IPS-15b (cell line): ENCODE measurements around the gene CD151.
A peak's percentile ranks its signal among the peaks of the same experiment; 100 is the strongest.

Experiments
- H3K27me3 ChIP-seq: one replicate; pipeline ENCODE4 v1.6.1; 2013; ENCODE audit warnings: low read length; ENCODE audit not compliant: control insufficient read depth, insufficient read depth
- H3K36me3 ChIP-seq: one replicate; pipeline ENCODE4 v1.6.1; 2013; ENCODE audit warnings: low read length; ENCODE audit not compliant: control insufficient read depth, insufficient read depth
- H3K4me1 ChIP-seq: one replicate; pipeline ENCODE4 v1.6.1; 2013; ENCODE audit warnings: mild to moderate bottlenecking, low read length; ENCODE audit not compliant: control insufficient read depth, insufficient read depth
- H3K4me3 ChIP-seq: one replicate; pipeline ENCODE4 v1.5.1; 2013; ENCODE audit warnings: low read depth, low read length
- H3K9ac ChIP-seq: one replicate; pipeline ENCODE4 v1.6.1; 2013; ENCODE audit warnings: low read depth, mild to moderate bottlenecking, low read length
- H3K9me3 ChIP-seq: one replicate; pipeline ENCODE4 v1.6.1; 2013; ENCODE audit warnings: mild to moderate bottlenecking, low read length; ENCODE audit not compliant: control insufficient read depth, insufficient read depth

Gene CD151

DNA sequence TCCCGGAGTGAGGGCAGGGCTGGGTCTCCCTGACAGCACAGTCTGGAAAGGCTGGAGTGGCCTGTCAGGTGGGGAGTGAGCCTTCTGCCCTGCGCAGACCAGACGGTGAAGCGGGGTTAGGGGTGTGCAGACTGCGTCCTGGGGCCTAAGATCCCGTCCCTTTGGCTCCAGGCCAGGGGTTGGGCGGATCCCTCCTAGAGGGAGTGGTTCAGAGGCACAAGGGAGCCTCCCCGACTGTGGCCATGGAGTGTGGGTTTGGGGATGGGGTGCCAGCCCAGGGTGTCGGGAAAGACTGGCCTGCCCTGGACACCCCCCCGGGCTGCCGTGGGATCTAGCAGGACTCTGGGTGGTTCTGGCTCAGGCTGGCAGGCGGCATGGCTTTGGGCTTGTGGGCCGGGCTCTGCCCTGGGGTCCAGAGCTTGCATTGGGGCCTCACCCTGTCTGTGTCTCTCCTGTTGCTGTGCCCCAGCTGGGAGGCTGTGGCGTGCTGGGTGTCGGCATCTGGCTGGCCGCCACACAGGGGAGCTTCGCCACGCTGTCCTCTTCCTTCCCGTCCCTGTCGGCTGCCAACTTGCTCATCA, 29.4 kb downstream of the CD151 start:
- Histone ChIP-seq H3K27me3 (no peaks in the 10 kb centered on the region), H3K4me3 (peak overlapping the region; percentile 32), H3K36me3 (peaks cover 28% of the 10 kb centered on the region), H3K9me3 (no peaks in the 10 kb centered on the region), H3K9ac (no peak overlapping the region), H3K4me1 (no peaks in the 10 kb centered on the region)

DNA sequence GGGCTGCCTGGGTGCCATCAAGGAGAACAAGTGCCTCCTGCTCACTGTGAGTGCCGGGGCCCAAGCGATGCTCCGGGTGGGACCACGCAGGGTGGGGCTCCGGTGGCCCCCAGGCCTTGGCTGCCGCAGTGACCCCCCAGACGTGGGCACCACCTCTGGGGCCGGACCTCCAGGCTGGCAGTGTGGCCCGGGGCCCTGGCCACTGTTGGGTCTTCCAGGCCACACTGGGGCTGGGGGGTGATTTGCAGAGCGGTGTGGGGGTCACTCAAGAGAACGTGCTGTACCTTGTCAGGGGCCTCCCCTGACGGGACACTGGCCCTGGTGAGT, 29.9 kb downstream of the CD151 start:
- Histone ChIP-seq H3K36me3 (peaks cover 29% of the 10 kb centered on the region), H3K9me3 (no peaks in the 10 kb centered on the region), H3K4me3 (peak overlapping the region; percentile 32), H3K27me3 (no peaks in the 10 kb centered on the region), H3K9ac (peak overlapping the region; percentile 5), H3K4me1 (no peaks in the 10 kb centered on the region)

DNA sequence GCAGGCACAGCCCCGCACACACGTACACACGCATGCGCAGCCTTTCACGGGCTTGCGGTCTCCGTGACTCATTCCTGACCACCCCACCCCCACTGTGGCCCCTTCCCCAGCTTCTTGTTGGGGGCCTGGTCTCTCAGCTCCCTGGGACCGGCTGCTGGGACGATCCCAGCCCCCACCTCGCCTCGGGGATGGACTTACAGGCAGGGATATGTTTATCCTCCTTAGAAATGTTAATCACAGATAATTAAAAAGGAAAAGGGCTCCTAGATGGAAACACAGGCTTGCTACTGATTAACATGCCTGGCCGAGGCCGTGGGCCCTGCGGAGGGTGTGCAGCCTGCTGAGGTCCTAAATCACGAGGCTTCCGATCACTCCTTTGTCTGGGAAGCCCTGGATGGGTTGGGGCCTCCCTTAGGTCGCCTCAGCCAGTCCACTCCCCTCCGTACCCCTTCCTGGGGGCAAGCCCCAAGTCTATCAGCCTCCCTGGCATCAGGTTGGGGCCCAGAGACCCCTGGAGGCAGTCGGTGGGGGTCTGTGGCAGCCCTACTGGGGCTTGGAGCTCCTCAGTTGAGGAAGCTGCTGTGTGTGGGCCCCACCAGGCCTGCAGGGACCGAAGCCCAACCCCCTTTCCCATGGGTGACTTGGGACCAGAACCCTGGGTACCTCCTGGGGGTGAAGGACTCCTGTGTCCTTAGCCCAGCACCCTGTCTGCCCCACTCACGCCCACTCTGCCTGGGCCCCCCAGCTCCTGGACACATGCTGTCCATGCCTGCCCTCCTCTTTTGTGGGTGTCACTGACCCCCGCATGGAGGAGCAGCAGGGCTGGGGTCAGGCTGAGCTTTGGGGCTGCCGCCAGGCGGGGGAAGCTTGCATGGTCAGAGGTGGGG, 30.5 kb downstream of the CD151 start:
- Histone ChIP-seq H3K9me3 (no peaks in the 10 kb centered on the region), H3K4me1 (no peaks in the 10 kb centered on the region), H3K36me3 (peaks cover 29% of the 10 kb centered on the region), H3K27me3 (no peaks in the 10 kb centered on the region), H3K4me3 (peak overlapping the region; percentile 8), H3K9ac (peak overlapping the region; percentile 5)

- H3K4me1 ChIP-seq, result no peaks in the 10 kb centered on the region
These were observed 31.4 kb downstream of the CD151 start for GRCh38 chr11:863910-864827.

GRCh38 chr11:864898-865297, 32.1 kb downstream of the CD151 start:
- Histone ChIP-seq H3K4me3 (no peak overlapping the region), H3K27me3 (no peaks in the 10 kb centered on the region), H3K4me1 (no peaks in the 10 kb centered on the region), H3K9me3 (no peaks in the 10 kb centered on the region), H3K36me3 (peaks cover 34% of the 10 kb centered on the region), H3K9ac (no peak overlapping the region)

More at GRCh38 chr11:863910-864827, 31.4 kb downstream of the CD151 start:
- Histone ChIP-seq H3K9ac (no peak overlapping the region), H3K9me3 (no peaks in the 10 kb centered on the region), H3K27me3 (no peaks in the 10 kb centered on the region), H3K4me3 (no peak overlapping the region), H3K36me3 (peaks cover 32% of the 10 kb centered on the region)

DNA sequence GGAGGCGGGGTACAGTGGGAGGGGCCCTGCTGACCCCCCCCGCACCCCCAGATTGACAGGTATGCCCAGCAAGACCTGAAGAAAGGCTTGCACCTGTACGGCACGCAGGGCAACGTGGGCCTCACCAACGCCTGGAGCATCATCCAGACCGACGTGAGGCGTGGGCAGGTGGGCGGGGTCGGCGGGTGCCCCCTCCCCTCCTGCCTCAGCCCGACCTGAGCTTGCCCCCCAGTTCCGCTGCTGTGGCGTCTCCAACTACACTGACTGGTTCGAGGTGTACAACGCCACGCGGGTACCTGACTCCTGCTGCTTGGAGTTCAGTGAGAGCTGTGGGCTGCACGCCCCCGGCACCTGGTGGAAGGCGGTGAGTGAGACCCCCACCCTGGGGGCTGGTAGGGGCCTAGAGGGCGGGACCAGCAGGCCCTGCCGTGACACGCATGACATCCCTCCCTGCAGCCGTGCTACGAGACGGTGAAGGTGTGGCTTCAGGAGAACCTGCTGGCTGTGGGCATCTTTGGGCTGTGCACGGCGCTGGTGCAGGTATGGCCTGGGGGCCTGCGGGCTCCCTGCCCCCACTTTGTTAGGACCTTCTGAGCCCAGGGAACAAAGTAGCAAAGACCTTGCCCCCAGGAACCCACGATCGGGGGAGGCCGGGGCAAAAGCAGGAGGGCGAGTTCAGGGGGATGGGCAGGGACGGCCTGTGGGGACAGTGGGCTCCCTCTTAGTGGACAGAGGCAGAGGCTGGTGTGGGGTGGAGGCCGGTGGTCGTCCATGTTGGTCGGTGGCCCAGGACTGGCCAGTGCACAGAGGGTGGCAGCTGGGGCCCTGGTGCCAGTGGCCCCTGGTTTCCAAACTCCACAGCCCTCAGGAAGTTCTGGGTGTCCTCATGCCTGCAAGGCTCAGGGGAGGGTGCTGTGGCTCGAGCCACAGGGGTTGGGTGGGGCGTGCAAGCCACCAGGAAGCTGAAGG, 33.0 kb downstream of the CD151 start:
- Histone ChIP-seq H3K9me3 (no peaks in the 10 kb centered on the region), H3K36me3 (peaks cover 37% of the 10 kb centered on the region), H3K4me3 (no peak overlapping the region), H3K4me1 (no peaks in the 10 kb centered on the region), H3K9ac (no peak overlapping the region), H3K27me3 (no peaks in the 10 kb centered on the region)

DNA sequence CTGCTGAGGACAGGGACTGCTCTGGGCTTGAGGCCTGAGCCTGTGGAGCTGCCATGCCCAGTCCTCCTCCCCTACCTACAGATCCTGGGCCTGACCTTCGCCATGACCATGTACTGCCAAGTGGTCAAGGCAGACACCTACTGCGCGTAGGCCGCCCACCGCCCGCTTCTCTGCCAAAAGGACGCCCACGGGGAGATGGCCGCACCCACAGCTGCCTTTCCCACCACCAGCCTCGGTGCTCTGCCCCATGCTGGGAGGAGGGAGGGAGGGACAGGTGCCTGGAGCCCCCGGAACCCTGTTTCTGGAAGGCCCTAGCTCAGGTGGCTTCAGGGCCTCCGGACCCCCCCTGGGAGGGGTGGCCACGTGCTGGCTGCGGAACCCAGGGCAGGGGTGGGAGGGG, 33.7 kb downstream of the CD151 start:
- Histone ChIP-seq H3K9ac (no peak overlapping the region), H3K9me3 (no peaks in the 10 kb centered on the region), H3K36me3 (peaks cover 41% of the 10 kb centered on the region), H3K27me3 (no peaks in the 10 kb centered on the region), H3K4me3 (no peak overlapping the region), H3K4me1 (no peaks in the 10 kb centered on the region)

GRCh38 chr11:867856-868358, 35.2 kb downstream of the CD151 start:
- Histone ChIP-seq H3K9me3 (no peaks in the 10 kb centered on the region), H3K4me3 (no peak overlapping the region), H3K36me3 (peaks cover 47% of the 10 kb centered on the region), H3K9ac (no peak overlapping the region), H3K4me1 (no peaks in the 10 kb centered on the region), H3K27me3 (no peaks in the 10 kb centered on the region)

DNA sequence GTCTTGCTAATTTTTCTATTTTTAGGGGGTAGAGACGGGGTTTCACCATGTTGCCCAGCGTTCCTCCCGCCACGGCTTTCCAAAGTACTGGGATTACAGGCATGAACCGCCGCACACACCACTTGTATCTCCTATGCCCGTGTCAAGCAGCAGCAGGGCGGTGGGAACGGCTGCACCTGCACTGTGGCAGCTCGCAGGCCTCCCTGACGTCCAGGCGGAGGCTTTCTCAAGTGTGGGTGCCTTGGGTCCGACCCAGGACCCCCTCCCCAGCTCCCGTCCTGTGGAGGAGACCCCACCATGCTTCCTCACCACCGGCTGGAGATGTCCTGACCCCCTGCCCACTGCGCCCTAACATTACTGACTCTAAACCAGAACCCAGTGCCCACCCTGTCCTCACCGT, 35.6 kb downstream of the CD151 start:
- H3K36me3 ChIP-seq, result peaks cover 48% of the 10 kb centered on the region
- H3K9ac ChIP-seq, result no peak overlapping the region
- no peak overlapping the region for H3K4me3 ChIP-seq
- no peaks in the 10 kb centered on the region for H3K4me1 ChIP-seq
- H3K27me3 ChIP-seq, result no peaks in the 10 kb centered on the region
- no peaks in the 10 kb centered on the region for H3K9me3 ChIP-seq

GRCh38 chr11:868802-869201, 36.0 kb downstream of the CD151 start:
- no peaks in the 10 kb centered on the region for H3K27me3 ChIP-seq
- peaks cover 48% of the 10 kb centered on the region for H3K36me3 ChIP-seq
- H3K9me3 ChIP-seq, result no peaks in the 10 kb centered on the region
- H3K4me1 ChIP-seq, result no peaks in the 10 kb centered on the region
- H3K4me3 ChIP-seq, result no peak overlapping the region
- no peak overlapping the region for H3K9ac ChIP-seq
